GM18873 (cell line): Measurements from ENCODE around the gene FUT1.
"Not testable (repeated sequence)": the region's sequence is repeated elsewhere in the genome, so short reads cannot be mapped to it uniquely, and the experiment has no call there.

ENCODE experiments used
- ATAC-seq: cut with Tn5 transposase; IDR thresholded peaks from one replicate; pipeline ENCODE4 v1.9.1; 2021; ENCODE audit warnings: mild to moderate bottlenecking, moderate library complexity, moderate number of reproducible peaks; ENCODE audit not compliant: unreplicated experiment, low FRiP score

Gene FUT1

GRCh38 chr19:48752496-48753365, at the start of gene FUT1:
Gene FUT1, minus strand, starts transcription at chr19:48752641. Its CDS starts 1,360 bp downstream, at chr19:48751281.
- no peak for ATAC-seq

DNA sequence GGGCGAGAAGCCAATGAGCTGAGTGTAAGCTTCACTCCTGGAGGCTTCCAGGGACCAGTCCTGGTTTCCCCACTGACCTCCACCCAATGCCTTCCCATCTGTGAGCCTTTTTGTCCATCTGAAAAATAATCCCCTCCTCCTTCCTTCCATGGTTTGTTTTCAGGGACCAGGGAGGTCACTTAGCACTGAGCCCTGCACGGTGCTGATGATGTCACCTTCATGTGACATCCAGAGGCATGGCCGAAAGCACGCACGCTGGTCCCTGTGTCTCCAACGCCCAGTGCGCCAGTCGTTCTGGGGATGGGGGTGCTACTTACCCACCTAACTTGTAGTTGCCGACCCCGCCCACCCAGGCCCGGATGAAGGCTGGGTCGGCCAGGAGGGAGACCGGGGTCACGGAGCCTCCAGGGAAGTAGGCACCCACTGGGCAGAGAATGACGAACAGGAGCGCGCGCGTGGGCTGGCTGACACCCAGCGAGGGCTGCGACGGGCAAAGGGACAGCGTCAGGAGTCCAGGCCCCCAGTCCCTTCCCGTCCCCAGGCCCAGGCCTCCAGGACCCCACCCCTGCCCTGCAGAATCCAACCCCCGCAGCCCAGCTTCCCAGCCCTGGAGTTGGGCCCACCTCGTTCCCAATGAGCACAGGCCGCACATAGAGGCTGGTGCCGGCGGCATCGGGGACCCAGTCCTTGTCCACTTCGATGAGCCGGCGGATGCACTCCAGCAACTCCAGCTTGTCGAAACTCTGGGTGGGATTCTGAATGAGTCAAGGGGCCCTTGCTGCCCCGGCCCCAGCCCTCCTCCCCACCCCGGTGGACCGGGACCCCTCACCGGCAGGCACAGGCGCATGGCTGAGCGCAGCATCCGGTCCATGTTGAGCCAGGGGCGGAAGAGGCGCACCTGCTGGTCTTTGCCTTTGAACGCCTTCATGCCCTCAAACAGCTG, 47.2 kb upstream of the FUT1 start:
- ATAC-seq, result no peak

DNA sequence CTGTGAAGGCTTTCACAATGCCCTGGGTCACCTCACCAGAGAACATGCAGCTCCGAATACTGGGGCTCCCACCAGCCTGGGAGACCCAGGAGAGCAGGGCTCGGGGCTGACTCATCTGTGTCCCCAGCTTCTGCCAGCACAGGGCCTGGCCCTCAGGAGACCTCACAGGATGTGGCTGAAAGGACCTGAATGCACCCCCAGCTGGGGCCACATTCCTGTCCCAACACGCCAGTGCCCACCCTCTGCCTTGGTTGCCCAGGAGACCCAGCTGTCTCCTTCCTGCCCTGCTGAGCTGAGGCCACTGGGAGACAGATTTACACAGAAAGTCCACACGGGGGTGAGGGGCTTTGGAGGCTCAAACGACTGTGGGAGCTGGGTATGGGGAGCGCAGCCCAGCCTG, 46.5 kb upstream of the FUT1 start:
- ATAC-seq, result no peak

DNA sequence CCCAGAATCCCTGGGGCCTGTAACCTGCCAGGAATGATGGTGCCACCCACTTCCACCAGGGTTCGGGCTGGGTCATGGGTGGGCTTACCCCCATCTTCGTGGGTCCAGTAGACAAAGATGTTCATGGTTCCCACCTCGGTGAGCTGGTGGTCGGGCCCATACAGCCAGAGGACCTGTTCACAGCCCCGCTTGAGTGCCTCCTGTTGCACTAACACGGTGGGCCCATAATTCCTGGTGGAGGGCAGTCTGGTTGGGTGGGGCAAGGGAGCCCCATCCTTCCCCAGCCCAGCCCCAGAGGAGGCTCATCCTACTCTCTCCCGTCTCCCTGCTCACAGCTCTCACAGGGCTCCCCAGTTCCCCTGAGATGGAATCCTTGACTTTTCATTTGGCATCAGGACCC, 44.7 kb upstream of the FUT1 start:
- no peak for ATAC-seq

GRCh38 chr19:48796298-48797083, 44.0 kb upstream of the FUT1 start:
- no peak for ATAC-seq

GRCh38 chr19:48795685-48796070, 43.2 kb upstream of the FUT1 start:
- no peak for ATAC-seq

GRCh38 chr19:48795055-48795684, 42.7 kb upstream of the FUT1 start:
- peak; percentile 68 for ATAC-seq

- no peak for ATAC-seq
Measured at GRCh38 chr19:48794291-48794690, 41.9 kb upstream of the FUT1 start.

DNA sequence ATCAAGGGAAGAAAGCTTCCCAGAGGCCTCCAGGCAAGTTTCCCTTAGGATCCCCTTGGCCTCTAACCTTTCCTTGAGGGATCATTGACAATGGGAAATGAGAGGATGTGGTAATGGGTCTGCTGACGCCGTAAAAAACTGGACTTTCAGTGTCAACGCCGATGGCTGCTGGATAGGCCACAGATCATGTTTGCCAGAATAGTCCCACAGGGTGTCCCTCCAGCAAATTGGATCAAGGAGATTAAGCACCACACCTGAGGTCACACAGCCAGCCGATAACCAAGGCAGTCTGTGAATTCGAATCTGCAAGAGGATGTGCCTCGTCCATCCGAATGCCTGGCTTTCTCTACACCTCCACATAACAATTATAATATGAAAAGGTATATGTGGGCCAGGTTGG, 40.8 kb upstream of the FUT1 start:
- no peak for ATAC-seq

- ATAC-seq, result not testable (repeated sequence)
Measured at GRCh38 chr19:48787331-48787730, 34.9 kb upstream of the FUT1 start.

DNA sequence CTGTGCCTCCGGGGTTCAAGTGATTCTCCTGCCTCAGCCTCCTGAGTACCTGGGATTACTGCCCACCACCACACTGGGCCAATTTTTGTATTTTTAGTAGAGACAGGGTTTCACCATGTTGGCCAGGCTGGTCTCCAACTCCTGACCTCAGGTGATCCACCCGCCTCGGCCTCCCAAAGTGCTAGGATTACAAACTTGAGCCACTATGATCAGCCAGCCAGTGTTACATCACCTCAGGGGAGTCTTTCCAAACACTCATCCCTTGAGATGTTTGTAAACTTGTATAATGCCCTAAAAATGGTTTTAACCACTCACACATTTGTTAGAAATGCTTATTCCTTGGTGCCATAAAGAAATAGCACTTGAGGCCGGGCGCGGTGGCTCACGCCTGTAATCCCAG, 34.0 kb upstream of the FUT1 start:
- ATAC-seq, result not testable (repeated sequence)

DNA sequence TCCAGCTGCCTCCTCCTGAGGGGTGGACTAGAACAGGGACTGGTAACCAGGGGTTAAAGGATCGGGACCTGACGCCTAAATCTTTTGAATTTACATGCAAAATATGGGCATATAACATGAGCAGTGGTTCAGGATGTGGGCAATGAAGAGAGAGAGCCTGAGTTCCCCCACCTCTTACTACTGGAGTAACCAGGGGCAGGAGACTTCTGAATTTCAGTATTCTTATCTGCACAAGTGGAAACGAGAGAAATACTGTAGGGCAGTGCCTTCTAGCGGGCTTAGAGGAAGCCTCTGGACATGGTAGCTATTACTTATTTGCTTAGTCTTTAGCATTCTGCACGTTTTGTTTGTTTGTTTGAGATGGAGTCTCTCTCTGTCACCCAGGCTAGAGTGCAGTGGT, 32.1 kb upstream of the FUT1 start:
- no peak for ATAC-seq

DNA sequence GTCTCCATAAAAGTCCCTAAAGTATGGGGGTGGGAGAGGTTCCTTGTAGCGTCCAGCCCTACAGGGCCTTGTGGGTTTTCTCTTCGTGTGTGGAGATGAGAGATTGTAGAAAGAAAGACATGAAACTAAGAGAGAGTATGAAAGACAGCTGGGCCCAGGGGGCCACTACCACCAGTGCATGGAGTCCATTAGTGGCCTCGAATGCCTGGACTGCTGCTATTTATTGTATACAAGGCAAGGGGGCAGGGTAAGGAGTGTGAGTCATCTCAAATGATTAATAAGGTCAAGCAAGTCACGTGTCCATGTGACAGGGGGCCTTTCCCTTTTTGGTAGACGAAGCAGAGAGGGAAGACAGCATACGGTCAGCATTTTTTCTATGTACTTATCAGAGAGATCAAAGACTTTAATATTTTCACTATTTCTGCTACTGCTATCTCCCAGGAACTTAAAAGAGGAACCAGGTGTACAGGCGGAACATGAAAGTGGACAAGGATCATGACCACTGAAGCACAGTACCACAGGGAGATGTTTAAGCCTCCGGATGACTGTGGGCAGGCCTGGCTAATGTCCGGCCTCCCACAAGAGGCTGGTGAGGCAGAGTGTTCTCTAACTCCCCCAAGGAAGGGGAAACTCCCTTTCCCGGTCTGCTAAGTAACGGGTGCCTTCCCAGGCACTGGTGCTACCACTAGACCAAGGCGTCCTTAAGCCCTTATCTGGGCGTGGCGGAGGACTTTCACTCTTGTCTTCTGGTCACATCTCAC, 28.4 kb upstream of the FUT1 start:
- no peak for ATAC-seq

DNA sequence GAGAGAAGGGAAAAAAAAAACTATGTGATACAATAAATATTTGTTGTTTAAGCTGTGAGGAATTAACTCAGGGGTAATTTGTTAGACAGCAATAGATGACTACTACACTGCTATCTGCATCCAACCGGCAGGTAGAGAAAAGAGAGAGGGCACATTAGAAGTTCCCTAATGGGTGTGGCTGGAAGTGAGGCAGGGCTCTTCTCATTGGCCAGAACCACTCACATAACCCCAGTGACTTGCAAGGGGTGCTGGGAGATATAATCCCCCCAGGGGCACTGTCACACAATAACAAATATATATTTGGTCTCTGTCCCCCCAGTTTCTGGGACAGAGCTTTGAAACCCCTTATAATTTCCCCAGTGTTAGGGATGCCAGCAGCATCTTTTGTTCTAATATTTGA, 27.2 kb upstream of the FUT1 start:
- ATAC-seq, result no peak

- ATAC-seq, result no peak
Measured at GRCh38 chr19:48777720-48778119, 25.3 kb upstream of the FUT1 start.

GRCh38 chr19:48777139-48777538, 24.7 kb upstream of the FUT1 start:
- no peak for ATAC-seq

DNA sequence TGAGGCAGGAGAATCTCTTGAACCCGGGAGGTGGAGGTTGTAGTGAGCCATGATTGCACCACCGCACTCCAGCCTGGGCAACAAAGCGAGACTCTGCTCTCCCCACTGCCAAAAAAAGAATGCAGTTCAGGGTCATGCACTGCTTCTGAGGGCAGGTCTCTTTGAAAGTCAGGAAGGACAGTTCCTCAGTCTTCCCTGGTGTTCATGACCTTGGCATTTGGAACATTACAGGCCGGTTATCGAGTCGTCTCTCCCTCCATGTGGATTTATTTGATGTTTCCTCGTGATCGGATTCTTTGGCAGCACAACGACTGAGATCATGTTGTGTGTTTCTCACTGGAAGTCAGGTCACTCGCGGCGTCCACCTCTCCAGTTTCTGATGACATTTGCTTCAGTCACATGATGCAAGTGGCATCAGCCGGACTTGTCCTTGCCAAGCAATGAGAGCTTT, 20.1 kb upstream of the FUT1 start:
- no peak for ATAC-seq

DNA sequence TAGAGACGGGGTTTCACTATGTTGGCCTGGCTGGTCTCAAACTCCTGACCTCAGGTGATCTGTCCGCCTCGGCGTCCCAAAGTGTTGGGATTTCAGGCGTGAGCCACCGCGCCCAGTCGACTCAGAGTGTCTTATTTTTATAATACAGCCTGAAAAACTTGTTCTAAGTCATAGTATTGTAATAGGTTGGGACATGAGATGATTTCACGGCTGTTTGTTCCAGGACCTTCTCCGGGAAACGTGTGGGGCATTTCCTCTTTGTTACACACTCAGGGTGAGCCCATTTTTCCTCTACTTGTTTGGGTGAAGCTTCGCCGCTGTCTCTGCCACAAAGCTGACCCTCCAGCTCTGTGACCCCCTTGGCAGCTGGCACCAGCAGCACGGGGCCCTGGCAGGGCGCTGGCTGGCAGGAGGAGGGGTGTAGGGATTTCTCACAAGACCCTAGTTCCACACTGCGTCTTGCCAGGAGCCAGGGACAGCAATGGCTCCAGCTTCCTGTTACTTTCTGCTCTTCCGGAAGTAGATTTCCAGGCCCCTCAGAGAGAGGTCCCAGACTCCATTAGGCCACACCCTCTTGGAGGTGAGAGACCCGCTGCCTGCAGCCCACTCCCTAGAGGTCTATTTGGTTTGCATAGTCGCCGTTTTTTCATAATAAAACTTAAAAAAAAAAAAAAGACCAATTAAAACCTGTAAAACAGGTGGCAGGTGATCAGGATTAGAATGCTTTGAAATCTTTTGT, 18.5 kb upstream of the FUT1 start:
- ATAC-seq, result no peak

- ATAC-seq, result no peak
Measured at GRCh38 chr19:48770266-48770665, 17.8 kb upstream of the FUT1 start.
